SK-N-SH (cell line): ENCODE measurements around the gene ZNF346. TPM values are rescaled to one million over a fixed set of nuclear protein-coding genes. Genes with fewer than 3 reads are reported as not detected.

Experiments used
- CTCF ChIA-PET: fragments of 300-600, 350-600 bp; formaldehyde crosslinking; extraction: SDS; loops from one replicate; lab custom pipeline; 2021; lab: Yijun Ruan, JAX
- POLR2A ChIA-PET: fragments of 350-600 bp; sonication (Branson Sonifier 250); formaldehyde crosslinking; extraction: SDS; loops from one replicate; lab custom pipeline; 2020; ENCODE audit warnings: antibody characterized with exemption, inconsistent platforms; lab: Yijun Ruan, JAX
- DNase-seq: peaks from one replicate; pipeline ENCODE4 v3.0.0; 2012
- H2AFZ ChIP-seq: fragments of 200-600 bp; sonication (generic); 2 replicates; pipeline ENCODE4 v1.8.1; 2016; ENCODE audit warnings: antibody characterized with exemption, mild to moderate bottlenecking, low read depth
- H3F3A ChIP-seq: fragments of 200-600 bp; sonication (generic); replicated peaks from 2 replicates; pipeline ENCODE3; 2016; ENCODE audit warnings: antibody characterized with exemption, mild to moderate bottlenecking; ENCODE audit not compliant: insufficient read depth
- H3K27ac ChIP-seq, 2 experiments: fragments of 200-500 bp in 1 of 2; fragments of 200-600 bp in 1 of 2; sonication (Bioruptor generic) in 1 of 2; sonication (generic), shearing (Covaris generic) in 1 of 2; 2 replicates each; pipeline versions ENCODE4 v1.5.1 to v1.6.1; 2014 to 2016; ENCODE audit warnings: low read depth in 2 of 2, inconsistent platforms in 1 of 2, low read length in 1 of 2, mild to moderate bottlenecking in 1 of 2, mixed read lengths in 1 of 2
- H3K27me3 ChIP-seq: fragments of 200-600 bp; sonication (generic), shearing (Covaris generic); 2 replicates; pipeline ENCODE4 v1.6.1; 2016; ENCODE audit warnings: mixed run types; ENCODE audit not compliant: insufficient read depth
- H3K36me3 ChIP-seq, 2 experiments: fragments of 200-500 bp in 1 of 2; fragments of 200-600 bp in 1 of 2; sonication (Bioruptor generic) in 1 of 2; sonication (generic) in 1 of 2; replicated peaks in 1 of 2; 2 replicates each; pipeline versions ENCODE3 to v1.5.1; 2014 to 2016; ENCODE audit warnings: low read length in 1 of 2, mild to moderate bottlenecking in 1 of 2; ENCODE audit not compliant: insufficient read depth in 2 of 2, control insufficient read depth in 1 of 2
- H3K4me1 ChIP-seq, 2 experiments: fragments of 200-500 bp in 1 of 2; fragments of 200-600 bp in 1 of 2; sonication (Bioruptor generic) in 1 of 2; sonication (generic), shearing (Covaris generic) in 1 of 2; 2 replicates each; pipeline versions ENCODE4 v1.5.1 to v1.6.1; 2014 to 2016; ENCODE audit warnings: low read depth in 1 of 2, low read length in 1 of 2, mixed run types in 1 of 2; ENCODE audit not compliant: insufficient read depth in 2 of 2, control insufficient read depth in 1 of 2
- H3K4me2 ChIP-seq: fragments of 200-600 bp; sonication (generic), shearing (Covaris generic); 2 replicates; pipeline ENCODE4 v1.6.1; 2017; ENCODE audit warnings: mixed run types
- H3K4me3 ChIP-seq, 2 experiments: fragments of 200-500 bp in 1 of 2; fragments of 200-600 bp in 1 of 2; sonication (Bioruptor generic) in 1 of 2; sonication (generic), shearing (Covaris generic) in 1 of 2; 2 replicates each; pipeline versions ENCODE4 v1.5.1 to v1.8.1; 2014 to 2016; ENCODE audit warnings: low read depth in 2 of 2, inconsistent platforms in 1 of 2, low read length in 1 of 2, mild to moderate bottlenecking in 1 of 2, mixed read lengths in 1 of 2, moderate library complexity in 1 of 2
- H3K79me2 ChIP-seq: fragments of 200-600 bp; sonication (generic); 2 replicates; pipeline ENCODE4 v1.8.1; 2017; ENCODE audit warnings: mild to moderate bottlenecking; ENCODE audit not compliant: insufficient read depth
- H3K9ac ChIP-seq: fragments of 200-600 bp; sonication (generic); 2 replicates; pipeline ENCODE4 v1.6.1; 2017; ENCODE audit warnings: mixed run types
- H3K9me2 ChIP-seq: fragments of 200-600 bp; sonication (generic); 2 replicates; pipeline ENCODE4 v1.6.1; 2017; ENCODE audit warnings: mixed run types
- H3K9me3 ChIP-seq: fragments of 200-600 bp; sonication (generic); 2 replicates; pipeline ENCODE4 v1.6.1; 2017; ENCODE audit warnings: mixed run types, mild to moderate bottlenecking, moderate library complexity
- H4K20me1 ChIP-seq: fragments of 200-600 bp; sonication (generic); 2 replicates; pipeline ENCODE4 v1.6.1; 2017; ENCODE audit warnings: mild to moderate bottlenecking, mixed run types; ENCODE audit not compliant: insufficient read depth
- ELF1 ChIP-seq: IDR thresholded peaks from 2 replicates; pipeline ENCODE4 v1.4.0; 2012
- FOXM1 ChIP-seq: IDR thresholded peaks from 2 replicates; pipeline ENCODE4 v1.4.0; 2012; ENCODE audit warnings: low read depth, mild to moderate bottlenecking
- GABPA ChIP-seq: IDR thresholded peaks from 2 replicates; pipeline ENCODE4 v1.4.0; 2012; ENCODE audit warnings: low read depth, mild to moderate bottlenecking
- GATA2 ChIP-seq: sonication (generic); formaldehyde crosslinking; IDR thresholded peaks from 2 replicates; pipeline ENCODE4 v1.5.0; 2020; ENCODE audit warnings: mild to moderate bottlenecking, missing genetic modification reagents
- JUND ChIP-seq: IDR thresholded peaks from 2 replicates; pipeline ENCODE4 v1.4.0; 2012
- MEF2A ChIP-seq: IDR thresholded peaks from 2 replicates; pipeline ENCODE4 v1.4.0; 2012; ENCODE audit warnings: low read depth, borderline replicate concordance
- RXRA ChIP-seq: IDR thresholded peaks from 2 replicates; pipeline ENCODE4 v1.4.0; 2012; ENCODE audit warnings: low read depth, mild to moderate bottlenecking, borderline replicate concordance
- SMC3 ChIP-seq: IDR thresholded peaks from 2 replicates; pipeline ENCODE4 v1.6.1; 2012; ENCODE audit warnings: low read depth, low read length, improper control_type of control experiment
- WGBS: methylation state at CpG from one replicate; pipeline ENCODE4 v1.1.6; 2017; ENCODE audit warnings: low lambda C conversion rate; 5-methylcytosine and 5-hydroxymethylcytosine counted together
- polyA plus RNA-seq, 3 experiments: library from polyadenylated mRNA; depleted of rRNA; stranded (reverse); fragments of >200 nt; gene quantifications; 2 replicates each; pipeline ENCODE4 v1.2.3, GENCODE V29; 2012
- TF ChIP-seq, protein P1 (sequence below): fragments of 150-350 bp; IDR thresholded peaks from 2 replicates; pipeline ENCODE4 v1.6.1; 2017; ENCODE audit warnings: antibody characterized with exemption, low read length, low read depth, borderline replicate concordance
- TF ChIP-seq, protein P2 (sequence below): IDR thresholded peaks from 2 replicates; pipeline ENCODE4; 2012
- TF ChIP-seq, protein P3 (sequence below): fragments of 200-600 bp; sonication (generic); IDR thresholded peaks from 2 replicates; pipeline ENCODE4 v1.6.1; 2017; ENCODE audit warnings: antibody characterized with exemption, mild to moderate bottlenecking, moderate library complexity

The ZNF346 gene
- polyA plus RNA-seq, 1 of the 3 experiments (the other 2 are of a cell fraction): 15.1 TPM

DNA sequence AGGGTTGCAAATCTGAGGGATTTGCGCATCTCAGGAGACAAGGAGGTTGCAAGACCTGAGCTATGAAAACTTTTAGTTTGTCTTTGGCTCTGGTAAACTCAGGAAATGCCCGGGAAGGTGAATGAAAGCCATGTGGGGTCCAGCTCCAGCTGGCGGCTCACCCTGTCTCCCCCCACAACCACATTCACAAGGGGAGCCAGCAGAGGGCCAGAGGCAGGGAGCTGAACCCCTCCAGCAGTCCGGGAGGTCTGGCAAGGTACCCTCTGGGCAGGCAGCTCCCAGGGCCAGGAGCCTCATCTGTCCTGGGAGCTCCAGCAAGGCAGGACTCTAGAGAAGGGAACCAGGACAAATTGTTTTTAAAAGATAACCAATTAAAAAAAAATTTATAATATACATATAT is 61.7 kb downstream of the ZNF346 start (continued):
- TF ChIP-seq, protein P1, sequence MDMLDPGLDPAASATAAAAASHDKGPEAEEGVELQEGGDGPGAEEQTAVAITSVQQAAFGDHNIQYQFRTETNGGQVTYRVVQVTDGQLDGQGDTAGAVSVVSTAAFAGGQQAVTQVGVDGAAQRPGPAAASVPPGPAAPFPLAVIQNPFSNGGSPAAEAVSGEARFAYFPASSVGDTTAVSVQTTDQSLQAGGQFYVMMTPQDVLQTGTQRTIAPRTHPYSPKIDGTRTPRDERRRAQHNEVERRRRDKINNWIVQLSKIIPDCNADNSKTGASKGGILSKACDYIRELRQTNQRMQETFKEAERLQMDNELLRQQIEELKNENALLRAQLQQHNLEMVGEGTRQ: no peak
- no peak for TF ChIP-seq JUND
- TF ChIP-seq GATA2 (CRISPR knock-in tag): no peak
- no peak for TF ChIP-seq RXRA
- TF ChIP-seq FOXM1: no peak
- no peak for TF ChIP-seq ELF1
- TF ChIP-seq, protein P2, sequence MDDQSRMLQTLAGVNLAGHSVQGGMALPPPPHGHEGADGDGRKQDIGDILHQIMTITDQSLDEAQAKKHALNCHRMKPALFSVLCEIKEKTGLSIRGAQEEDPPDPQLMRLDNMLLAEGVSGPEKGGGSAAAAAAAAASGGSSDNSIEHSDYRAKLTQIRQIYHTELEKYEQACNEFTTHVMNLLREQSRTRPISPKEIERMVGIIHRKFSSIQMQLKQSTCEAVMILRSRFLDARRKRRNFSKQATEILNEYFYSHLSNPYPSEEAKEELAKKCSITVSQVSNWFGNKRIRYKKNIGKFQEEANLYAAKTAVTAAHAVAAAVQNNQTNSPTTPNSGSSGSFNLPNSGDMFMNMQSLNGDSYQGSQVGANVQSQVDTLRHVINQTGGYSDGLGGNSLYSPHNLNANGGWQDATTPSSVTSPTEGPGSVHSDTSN: no peak
- TF ChIP-seq, all 33 proteins: peak for 0

DNA sequence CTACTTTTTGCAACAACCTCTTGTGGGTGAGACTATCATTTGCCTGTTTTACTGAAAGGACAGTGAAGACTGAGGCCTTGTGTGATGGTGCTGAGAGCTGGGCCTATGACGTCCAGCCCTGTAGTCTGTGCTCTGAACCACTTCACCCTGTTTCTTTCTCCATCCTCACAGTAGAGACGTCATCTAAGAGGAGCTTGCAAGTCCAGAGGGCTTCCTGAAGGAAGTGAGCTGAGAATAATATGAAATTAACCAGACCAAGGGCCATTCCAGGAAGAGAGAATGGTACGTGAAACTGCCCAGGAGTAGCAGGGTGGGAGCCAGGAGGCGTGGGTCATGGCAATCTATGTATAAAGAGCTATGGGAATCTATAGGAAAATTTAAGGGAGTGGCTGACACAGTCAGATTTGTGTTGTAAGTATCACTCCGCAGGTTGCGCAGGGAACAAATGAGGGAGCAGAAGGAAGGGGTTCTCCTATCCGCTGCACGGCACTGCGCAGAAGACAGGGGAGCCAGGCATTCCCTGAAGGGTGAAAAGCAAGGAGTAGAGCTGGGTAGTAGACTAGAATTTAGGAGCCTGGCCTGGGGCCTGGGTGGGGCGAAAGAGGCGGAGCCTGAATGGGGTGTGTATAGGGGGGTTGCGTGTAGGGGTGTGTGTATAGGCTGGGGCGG is 63.6 kb downstream of the ZNF346 start:
- Histone ChIP-seq H3K27me3 (no peaks in the 10 kb centered on the region), H4K20me1 (no peaks in the 10 kb centered on the region), H3K9me3 (no peaks in the 10 kb centered on the region), H3F3A (peaks cover 9% of the 10 kb centered on the region), H3K4me2 (no peak overlapping the region), H3K9ac (no peak overlapping the region), H3K9me2 (no peaks in the 10 kb centered on the region), H2AFZ (no peak overlapping the region), H3K79me2 (no peaks in the 10 kb centered on the region), H3K36me3 (no peaks in the 10 kb centered on the region), H3K4me1 (peaks cover 0 to 9% of the 10 kb centered on the region in 2 experiments; a peak in 1 of 4 replicates), H3K27ac (no peak overlapping the region), H3K4me3 (no peak overlapping the region)
- CTCF ChIA-PET: interaction anchor here (0.9 to 9.0 kb wide), 10 partner anchors 9 to 428 kb away, joined by 3 to 87 read pairs (median 4); partner anchors contain the start of gene UIMC1
- no peak for TF ChIP-seq ELF1
- TF ChIP-seq MEF2A: no peak
- TF ChIP-seq GABPA: no peak
- POLR2A ChIA-PET: interaction anchor here (1.2 to 1.3 kb wide), 2 partner anchors 8 to 13 kb away, joined by 3 to 5 read pairs; no protein-coding TSS in a partner anchor
- WGBS: 63% methylated on average over 13 of the region's 13 CpGs
- no peak for DNase-seq

DNA sequence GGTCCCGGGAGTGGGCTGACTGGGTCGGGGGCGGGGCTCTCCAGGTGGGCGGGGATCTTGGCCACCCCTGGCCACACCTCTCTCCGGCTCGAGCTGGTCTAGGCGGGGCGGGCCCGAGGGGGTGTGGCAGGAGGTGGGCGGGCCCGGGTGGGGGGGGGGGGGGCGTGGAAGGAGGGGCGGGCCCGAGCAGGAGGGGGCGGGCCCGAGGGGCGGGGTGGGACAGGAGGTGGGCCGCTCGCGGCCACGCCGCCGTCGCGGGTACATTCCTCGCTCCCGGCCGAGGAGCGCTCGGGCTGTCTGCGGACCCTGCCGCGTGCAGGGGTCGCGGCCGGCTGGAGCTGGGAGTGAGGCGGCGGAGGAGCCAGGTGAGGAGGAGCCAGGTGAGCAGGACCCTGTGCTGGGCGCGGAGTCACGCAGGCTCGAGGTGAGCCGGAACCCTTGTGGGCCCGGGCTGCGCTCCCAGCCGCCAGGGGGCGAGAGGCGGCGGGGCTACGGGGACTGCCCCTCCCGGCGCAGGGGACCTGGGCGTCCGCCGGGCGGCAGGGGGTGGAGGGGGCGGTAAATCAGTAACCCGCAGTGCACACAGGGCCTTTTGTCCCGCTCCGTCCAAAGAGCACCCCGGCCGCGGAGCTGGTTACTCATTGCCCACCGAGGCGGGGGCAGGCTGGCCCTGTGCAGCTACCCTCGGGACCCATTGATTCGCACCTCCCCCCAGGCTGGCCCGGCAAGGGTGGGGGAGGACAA is 64.3 kb downstream of the ZNF346 start, which contains the start of gene FGFR4:
Gene FGFR4 (plus strand): TSS at position 262 of the 744 bp plus-strand sequence. CDS start 2,688 bp downstream, outside the sequence.
- Histone ChIP-seq H3K4me2 (peak within 1 kb of the TSS; percentile 62), H3K79me2 (no peaks in the 10 kb centered on the region), H3K27me3 (no peaks in the 10 kb centered on the region), H4K20me1 (no peaks in the 10 kb centered on the region), H3K9me2 (no peaks in the 10 kb centered on the region), H3K27ac (no peak within 1 kb of the TSS), H3K4me3 (peak within 1 kb of the TSS; percentile 39 to 47; a peak in 3 of 4 replicates), H2AFZ (peak within 1 kb of the TSS; percentile 92; the same call in 1 of the 2 replicates), H3K9me3 (no peaks in the 10 kb centered on the region), H3K36me3 (no peaks in the 10 kb centered on the region), H3K4me1 (peaks cover 0 to 9% of the 10 kb centered on the region in 2 experiments; a peak in 1 of 4 replicates), H3F3A (peaks cover 9% of the 10 kb centered on the region), H3K9ac (no peak within 1 kb of the TSS)
- DNase-seq: peak; percentile 99
- ChIA-PET POLR2A (interaction anchor here (1.2 to 1.3 kb wide), 2 partner anchors 8 to 12 kb away, joined by 3 to 5 read pairs; no protein-coding TSS in a partner anchor), CTCF (interaction anchor here (0.6 to 9.0 kb wide), 12 partner anchors 9 to 426 kb away, joined by 3 to 87 read pairs (median 4); no protein-coding TSS in a partner anchor)
- peak; percentile 25; the same call in 1 of the 2 replicates for TF ChIP-seq SMC3
- TF ChIP-seq, protein P3, sequence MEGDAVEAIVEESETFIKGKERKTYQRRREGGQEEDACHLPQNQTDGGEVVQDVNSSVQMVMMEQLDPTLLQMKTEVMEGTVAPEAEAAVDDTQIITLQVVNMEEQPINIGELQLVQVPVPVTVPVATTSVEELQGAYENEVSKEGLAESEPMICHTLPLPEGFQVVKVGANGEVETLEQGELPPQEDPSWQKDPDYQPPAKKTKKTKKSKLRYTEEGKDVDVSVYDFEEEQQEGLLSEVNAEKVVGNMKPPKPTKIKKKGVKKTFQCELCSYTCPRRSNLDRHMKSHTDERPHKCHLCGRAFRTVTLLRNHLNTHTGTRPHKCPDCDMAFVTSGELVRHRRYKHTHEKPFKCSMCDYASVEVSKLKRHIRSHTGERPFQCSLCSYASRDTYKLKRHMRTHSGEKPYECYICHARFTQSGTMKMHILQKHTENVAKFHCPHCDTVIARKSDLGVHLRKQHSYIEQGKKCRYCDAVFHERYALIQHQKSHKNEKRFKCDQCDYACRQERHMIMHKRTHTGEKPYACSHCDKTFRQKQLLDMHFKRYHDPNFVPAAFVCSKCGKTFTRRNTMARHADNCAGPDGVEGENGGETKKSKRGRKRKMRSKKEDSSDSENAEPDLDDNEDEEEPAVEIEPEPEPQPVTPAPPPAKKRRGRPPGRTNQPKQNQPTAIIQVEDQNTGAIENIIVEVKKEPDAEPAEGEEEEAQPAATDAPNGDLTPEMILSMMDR: peak; percentile 58
- TF ChIP-seq, protein P1: no peak
- WGBS: 6% methylated on average over 22 of the region's 68 CpGs
